ENCODE results near the gene POLDIP2.

POLDIP2 gene

GRCh38 chr17:28315846-28316705 is 41.3 kb downstream of the POLDIP2 start:
- no peak for DNase-seq

GRCh38 chr17:28313841-28314240 is 43.5 kb downstream of the POLDIP2 start:
- no peak for DNase-seq

- DNase-seq = no peak
Observed at GRCh38 chr17:28306954-28307401, 50.3 kb downstream of the POLDIP2 start.

- no peak for DNase-seq
Observed at GRCh38 chr17:28298449-28298848, 58.9 kb downstream of the POLDIP2 start.

All from stimulated activated naive CD4-positive, alpha-beta T cell treated with Interleukin-2 at 50 U/mL for 16 hours (primary cell).